Eye (tissue), 1 donor: ENCODE measurements around the gene HOXC5.

Experiments used
- DNase-seq: peaks from one replicate; pipeline ENCODE4 v3.0.0-alpha.2; 2015

Gene HOXC5

DNA sequence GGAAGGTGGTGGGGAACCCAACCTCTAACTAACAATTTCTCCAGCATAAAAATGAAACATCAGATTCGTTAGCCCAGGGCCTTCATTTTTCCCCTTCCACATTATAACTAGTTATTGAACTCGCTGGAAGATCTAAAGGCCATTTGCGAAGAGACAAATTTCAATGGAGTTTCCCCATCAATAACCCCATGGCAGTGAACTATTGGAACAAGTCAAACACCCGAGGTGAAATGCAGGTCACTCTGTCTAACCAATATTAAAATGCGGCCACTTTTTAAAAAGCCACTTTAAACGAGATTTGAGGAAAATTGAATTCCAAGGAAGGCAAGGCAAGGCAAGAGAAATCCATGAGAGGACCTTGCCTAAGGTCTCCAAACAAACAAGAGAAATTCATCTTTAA is 16.3 kb downstream of the HOXC5 start:
- DNase-seq: peak; percentile 63

DNA sequence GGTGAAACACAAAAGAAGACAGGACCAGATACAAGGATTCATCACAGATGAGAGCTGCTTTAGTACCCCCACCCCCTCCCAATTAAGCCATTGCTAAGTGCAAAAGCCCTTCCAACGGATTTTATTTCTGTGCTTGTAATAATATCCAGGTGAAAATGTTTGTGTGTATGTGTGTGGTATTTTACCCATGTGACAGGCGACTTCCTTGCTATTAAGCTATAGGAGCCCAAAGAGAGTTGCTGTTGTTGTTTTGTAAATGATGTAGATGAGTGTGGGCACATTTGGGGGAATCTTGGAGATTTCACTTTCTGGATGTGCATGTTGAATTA is 17.6 kb downstream of the HOXC5 start:
- DNase-seq: no peak

DNA sequence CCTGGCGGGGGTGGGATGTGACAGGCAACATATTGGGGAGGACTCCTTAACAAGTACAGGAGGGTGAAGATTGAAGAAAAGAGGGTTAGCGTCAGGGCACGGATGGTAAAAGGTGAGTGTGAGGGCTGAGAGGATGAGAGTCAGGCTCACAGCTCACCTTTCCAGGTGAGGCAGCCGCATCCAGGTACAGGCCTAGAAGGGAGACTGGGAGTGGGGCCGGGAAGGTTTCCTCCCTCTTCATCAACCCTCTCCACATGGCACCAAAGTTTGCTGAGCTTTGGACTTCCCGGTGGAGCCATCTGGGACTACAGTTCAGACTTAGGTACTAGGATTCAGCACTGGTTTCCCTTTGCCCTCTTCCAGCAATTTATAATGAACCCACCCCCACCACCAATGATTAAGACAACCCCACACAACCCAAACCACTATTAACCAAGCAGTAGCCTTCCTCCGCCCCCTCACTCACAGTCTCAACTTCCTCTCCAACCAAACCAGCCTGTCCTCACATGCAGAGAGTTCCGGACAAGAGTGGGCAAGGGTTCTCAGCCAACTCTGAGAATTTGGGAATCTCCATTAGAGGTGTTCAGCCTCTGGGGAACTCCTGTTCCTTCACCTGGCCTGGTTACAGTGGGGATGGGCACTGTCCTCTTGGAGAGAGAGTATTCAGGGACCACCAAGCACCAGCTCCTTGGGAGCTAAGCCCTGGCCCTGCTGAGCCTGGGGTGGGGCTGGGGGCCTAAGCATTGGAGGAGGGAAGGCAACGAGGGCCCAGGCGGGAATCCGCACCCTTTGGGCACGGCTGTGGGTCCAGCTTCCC is 18.4 kb downstream of the HOXC5 start:
- peak; percentile 18 for DNase-seq

DNA sequence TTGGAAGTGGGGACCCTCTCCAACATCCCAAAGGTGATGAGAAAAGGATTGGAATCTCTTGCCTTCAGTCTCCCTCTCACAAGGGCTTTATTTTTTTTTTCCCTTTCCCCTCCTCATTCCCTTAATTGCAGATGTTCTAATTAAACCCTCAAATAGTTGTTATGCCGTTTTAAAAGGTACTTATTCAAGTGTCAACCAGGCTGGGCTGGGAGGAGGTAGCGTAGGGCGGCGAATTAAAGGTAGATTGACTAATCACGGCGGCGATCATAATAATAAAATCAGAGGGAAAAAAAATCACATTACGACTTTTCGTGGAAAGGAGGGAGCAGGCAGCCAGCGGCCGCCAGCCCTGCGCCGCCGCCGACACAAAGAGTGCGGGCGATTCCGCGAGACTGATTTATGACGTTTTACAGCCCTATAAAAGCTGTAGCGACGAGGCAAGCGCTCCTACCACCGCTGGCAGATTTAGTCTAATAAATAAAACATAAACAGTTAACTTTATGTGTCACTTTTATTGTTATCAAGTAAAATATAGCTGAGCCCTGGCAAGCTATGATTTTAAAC is 19.1 kb downstream of the HOXC5 start:
- peak; percentile 51 for DNase-seq

DNA sequence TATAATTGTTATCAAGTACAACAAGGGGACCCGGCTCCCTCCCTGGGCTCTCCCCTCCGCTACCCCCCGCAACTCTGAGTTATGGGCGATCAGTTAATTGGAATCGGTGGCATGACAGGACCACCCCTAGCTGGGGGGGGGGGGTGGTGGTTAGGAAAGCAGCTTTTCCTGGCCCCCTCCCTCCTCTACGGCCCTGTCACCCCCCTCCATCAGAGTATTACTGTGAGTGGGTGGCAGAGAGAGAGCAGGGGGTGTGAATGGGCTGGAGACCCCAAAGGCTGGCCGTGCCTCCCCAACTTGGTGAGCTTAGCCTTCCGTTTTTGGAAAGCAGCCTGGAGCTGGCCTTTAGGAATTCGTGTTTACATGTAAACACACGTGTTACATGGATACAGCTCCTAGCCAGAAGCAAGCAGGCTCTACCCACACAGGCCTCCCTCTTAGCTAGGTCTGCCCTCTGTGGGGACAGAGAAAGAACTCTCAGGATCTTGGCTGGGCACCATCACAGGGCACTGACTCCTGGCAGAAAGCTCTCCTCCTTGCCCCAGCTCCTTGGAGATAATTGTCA is 19.7 kb downstream of the HOXC5 start:
- DNase-seq: no peak

DNA sequence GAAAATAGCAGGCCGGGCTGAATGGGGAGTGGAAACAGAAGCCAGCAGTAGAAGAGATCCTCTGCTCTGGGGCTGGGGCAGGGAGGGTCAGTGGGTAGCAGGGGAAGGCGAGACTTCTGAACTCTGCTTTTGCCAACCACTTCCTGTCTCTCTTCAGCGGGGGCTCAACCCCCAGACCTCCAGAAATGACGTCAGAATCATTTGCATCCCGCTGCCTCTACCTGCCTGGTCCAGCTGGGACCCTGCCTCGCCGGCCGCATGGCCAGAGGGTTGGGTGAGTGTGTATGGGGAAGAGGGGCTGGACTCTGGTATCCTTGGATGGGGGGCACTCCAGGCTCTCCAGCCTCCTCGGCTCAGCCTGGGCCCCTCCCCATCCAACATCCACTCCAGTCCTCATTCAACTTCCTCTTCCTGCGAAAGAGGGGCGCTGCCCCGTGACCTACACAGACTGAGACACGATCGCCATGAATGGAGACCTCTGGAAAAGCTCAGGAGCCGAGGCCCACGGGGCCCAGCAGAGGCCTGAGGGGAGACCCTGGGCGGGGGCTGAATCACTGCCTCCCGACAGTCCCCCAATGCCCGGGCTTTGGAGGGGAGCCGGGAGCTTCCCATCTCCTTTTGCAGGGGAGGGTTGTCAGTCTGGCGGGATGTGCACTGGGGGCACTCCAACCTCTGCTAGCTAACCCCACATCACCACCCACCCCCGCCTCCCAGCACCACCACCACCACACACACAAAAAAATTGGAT is 20.3 kb downstream of the HOXC5 start:
- peak; percentile 39 for DNase-seq

DNA sequence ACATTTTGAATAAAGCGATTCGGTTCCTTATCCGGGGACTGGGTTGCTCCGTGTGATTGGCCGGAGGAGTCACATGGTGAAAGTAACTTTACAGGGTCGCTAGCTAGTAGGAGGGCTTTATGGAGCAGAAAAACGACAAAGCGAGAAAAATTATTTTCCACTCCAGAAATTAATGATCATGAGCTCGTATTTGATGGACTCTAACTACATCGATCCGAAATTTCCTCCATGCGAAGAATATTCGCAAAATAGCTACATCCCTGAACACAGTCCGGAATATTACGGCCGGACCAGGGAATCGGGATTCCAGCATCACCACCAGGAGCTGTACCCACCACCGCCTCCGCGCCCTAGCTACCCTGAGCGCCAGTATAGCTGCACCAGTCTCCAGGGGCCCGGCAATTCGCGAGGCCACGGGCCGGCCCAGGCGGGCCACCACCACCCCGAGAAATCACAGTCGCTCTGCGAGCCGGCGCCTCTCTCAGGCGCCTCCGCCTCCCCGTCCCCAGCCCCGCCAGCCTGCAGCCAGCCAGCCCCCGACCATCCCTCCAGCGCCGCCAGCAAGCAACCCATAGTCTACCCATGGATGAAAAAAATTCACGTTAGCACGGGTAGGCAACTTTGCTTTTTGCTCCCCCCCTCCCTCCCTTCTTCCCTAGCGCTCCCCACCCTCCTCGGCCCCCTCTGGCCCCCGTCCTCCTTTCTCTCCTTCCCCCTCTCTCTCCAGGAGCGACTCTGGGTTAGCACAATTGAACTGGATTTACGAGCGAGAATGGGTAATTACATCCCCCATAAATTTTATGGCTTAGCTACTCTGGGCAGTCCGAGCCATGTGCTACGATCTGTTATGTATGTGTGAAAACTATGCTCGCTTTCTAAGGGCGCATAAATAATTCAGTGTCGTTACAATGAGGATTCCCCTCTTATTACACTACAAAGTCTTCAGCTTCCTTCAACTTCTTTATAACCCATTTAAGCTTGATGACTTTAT is 21.2 kb downstream of the HOXC5 start, which contains the start of gene HOXC4:
Gene HOXC4, plus strand, starts transcription at position 85 of the 991 bp plus-strand sequence. Its CDS starts 88 bp downstream, at position 173.
- DNase-seq: peak; percentile 65

DNA sequence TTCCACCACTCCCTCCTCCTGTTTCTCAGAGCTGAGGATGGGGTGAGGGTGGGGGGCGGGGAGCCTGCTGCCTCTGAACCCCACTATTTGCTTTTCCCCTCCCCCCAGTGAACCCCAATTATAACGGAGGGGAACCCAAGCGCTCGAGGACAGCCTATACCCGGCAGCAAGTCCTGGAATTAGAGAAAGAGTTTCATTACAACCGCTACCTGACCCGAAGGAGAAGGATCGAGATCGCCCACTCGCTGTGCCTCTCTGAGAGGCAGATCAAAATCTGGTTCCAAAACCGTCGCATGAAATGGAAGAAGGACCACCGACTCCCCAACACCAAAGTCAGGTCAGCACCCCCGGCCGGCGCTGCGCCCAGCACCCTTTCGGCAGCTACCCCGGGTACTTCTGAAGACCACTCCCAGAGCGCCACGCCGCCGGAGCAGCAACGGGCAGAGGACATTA is 21.9 kb downstream of the HOXC5 start:
- DNase-seq: peak; percentile 34

DNA sequence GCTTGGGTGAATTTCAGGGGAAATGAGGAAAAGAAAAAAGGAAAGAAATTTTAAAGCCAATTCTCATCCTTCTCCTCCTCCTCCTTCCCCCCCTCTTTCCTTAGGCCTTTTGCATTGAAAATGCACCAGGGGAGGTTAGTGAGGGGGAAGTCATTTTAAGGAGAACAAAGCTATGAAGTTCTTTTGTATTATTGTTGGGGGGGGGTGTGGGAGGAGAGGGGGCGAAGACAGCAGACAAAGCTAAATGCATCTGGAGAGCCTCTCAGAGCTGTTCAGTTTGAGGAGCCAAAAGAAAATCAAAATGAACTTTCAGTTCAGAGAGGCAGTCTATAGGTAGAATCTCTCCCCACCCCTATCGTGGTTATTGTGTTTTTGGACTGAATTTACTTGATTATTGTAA is 22.7 kb downstream of the HOXC5 start:
- no peak for DNase-seq

DNA sequence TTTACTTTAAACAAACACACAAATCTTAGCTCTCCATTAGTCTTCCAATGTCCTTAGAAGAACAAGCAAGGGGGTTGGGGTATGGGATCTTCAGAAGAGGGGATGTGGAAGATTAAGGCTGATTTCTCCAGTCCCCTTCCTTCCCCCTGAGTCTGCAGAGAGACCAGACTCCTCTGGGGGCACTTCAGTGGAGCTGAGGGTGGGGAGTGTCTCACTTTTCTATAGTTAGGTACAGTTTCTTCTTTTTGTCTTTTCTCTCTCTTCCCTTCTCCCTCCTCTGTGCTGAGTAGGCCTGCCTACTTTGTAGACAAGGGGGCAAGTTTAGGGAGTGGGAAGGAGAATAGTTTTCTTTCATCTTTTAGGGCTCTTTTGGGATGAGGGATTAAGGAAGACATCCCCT is 23.3 kb downstream of the HOXC5 start:
- no peak for DNase-seq

DNA sequence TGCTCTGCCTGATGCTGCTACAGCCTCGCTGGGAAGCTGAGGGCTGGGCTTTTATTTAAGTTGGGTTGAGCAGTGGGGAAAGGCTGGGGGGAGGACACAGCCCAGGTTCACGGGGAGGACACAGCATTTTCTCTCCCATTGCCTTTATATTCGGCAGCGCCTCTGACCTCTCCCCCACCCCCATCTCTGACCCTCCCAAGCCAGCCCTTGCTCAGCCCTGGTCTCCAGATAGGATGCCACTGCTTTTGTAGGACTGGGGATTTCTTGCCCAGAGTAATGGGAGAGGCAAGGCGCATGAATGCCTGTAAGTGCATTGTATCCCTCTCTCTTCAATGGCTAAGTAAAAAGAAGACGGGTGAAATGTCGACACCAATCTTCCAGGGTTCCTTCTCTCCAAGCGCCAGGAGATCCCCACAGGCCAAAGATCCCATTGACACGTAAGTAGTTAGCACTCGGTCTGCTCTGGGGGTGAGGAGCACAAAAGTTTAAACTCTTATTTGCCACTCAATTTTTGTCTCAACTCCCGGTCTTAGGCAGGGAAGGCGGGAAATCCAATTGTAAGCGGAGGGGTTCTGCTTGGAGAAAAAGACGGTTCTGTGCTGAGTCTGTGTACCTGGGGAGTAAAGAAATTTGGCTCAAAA is 25.4 kb downstream of the HOXC5 start:
- DNase-seq: peak; percentile 8

DNA sequence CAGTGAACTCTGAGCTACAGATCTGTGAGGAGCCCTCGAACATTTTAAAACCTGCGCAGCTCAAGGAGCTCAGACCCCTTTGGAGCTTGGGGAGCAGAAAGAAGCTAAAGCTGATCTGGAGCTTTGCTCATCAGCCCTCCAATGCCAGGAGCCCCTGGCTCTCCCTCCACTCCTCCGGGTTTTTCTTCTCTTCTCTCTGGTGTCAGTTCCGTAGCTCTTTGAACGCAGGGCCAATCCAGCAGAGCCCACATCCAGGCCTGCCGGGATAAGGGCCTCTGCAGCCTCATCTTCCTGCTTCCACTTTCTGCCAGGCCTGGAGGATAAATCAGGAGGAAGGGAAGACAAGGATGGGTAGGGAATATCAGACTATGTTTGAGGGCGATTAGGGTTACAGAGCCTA is 26.8 kb downstream of the HOXC5 start:
- DNase-seq: peak; percentile 11

DNA sequence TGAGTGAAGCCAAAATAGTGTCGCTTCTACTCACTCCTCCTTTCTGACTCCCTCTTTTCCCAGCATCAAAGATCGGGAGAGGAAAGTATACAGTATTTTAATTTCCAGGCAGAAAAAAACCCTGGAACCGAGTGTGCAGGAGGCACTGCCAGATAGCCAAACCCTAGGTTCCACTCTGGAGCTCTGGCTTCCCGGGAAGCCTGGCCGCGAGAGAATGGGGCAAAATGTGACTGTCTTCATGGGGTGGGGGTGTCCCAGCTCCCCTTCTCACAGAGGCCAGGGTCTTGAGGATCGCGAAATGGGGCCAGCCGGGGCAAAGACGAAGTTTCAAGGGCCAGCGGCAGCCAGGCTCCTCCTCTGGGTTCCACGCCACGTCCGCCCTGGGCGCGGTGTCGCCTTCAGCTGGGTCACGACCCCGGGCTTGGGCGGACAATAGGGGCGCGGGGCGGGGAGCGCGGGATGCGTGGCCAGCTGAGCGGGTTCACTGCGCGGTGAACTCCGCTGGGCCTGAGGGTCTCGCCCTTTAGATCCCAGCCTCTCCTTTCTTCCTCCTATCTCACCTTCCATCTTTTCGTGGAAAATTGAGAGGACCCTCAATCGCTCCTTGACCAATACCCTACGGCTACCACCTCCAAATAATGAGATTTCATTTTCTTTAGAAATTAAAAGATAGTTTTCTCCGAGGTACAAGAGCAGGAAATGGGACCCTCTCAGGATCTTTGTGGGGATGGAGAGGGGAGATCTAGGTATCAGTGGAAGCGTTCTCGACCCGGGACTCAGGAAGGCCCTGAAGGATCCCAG is 27.5 kb downstream of the HOXC5 start:
- peak; percentile 6 for DNase-seq

DNA sequence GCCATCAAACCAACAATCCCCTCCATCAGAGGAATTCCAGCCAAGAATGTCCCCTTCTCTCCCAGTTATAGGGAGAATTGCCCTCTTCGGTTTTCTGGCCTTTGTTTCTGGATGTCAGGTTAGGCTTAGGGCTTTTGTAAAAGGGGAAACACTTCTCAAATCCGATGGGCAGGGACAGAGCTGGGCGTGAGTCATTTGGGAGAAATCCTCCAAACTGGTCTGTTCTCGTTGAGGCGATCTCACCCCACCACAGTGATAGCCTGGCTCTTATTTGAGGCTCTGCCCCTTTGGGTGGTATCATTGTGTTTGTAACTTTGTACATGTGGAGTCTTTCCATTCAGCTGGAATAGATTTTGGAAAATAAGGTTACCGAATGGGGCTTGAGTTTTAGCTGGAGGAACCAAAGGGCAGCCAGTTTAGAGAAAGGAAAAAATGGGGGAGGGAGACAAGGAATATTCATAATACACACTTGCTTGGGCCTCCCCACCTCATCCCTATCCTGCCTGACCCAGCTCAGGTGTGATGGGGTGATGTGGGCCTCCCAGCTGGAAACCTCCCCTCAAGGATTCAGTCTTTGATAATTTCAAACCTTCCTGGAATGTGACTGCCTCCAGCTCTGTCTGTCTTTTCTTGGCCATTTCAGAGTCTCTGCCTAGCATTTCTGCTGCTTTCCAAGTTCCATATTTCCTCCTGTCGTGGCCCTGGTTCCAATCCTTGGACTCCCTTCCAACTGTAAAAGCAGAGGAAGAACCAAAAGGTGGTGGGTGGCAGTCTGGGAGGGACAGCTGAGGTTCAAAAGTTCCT is 28.3 kb downstream of the HOXC5 start:
- DNase-seq: no peak

DNA sequence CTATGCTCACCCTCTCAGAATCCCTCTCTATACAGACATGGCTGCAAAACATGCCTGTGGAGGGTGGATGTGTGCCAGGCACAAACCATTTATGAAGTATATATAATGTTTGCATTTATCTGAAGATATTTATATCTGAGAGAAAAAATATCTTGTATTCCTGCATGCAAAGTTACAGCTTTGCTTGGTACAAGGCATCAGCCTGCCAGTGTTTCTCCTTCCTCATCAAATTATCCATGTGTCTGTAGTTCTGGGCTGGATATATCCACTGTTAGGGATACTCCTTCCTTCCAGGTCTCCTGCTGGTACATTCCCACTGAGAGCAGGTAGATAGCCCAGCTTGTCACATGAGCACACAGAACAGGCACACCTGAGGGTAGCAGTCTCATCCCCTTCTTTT is 32.8 kb downstream of the HOXC5 start:
- DNase-seq: no peak

DNA sequence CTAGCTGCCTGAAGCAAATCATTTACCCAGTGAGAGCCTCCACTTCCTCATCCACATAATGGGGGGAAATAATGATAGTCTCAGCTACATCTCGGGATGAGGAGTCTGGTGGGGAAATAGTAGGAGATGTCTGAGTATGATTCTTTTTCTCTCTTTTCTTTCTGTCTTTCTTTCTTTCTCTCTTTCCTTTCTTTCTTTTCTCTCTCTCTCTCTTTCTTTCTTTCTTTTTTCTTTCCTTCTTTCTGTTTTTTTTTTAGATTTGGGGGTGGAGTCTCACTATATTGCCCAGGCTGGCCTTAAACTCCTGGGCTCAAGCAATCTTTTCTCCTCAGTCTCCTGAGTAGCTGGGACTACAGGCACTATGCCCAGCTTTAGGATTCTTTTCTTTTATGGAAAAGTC is 33.6 kb downstream of the HOXC5 start:
- no peak for DNase-seq

DNA sequence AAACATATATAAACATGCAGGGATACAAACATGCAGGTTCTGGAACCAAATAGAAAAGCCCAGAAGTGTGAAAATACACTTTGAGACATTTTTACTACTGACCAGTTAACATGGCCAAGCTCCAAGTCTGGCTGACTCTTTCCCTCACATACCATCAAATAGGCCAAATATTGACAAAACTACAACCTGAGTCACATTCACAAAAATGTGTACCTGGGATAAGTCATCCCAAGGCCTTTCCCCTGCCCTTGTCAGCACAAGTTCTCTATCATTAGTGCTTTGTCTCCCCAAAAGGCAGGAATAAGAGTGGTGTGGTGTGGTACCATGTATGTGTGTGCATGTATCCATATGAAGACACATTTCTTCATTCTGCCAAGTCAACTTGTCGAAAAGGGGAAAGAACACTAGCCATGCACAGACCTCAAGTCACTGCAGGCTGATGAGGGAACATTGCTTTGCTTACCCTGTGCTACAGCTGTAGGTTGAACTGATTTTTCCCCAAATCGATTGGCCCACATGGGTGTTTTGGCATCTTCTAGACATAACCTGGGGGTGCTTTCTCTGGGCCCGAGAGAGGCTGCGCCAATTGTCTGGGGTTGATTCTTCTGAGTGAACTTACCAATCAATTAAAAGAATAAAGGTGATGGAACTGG is 35.7 kb downstream of the HOXC5 start:
- no peak for DNase-seq

DNA sequence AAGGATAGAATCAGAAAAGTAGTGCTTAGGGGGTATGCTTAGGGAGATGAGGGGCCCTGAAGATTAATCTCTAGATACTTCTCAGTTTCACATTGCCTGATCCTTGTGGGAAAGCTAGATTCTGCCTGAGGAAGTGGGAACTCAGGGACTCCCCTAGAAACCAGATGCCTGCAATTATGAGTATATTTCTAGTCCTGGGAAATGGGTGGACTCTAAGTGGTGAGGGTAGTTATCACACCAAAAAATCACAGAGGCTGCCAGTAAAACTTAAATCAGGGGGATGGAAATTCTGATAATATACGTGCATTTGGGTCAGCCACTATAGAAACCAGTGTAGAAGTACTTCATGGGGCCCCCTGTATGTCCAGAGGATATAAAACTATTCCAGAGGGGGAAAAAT is 39.1 kb downstream of the HOXC5 start:
- no peak for DNase-seq

DNA sequence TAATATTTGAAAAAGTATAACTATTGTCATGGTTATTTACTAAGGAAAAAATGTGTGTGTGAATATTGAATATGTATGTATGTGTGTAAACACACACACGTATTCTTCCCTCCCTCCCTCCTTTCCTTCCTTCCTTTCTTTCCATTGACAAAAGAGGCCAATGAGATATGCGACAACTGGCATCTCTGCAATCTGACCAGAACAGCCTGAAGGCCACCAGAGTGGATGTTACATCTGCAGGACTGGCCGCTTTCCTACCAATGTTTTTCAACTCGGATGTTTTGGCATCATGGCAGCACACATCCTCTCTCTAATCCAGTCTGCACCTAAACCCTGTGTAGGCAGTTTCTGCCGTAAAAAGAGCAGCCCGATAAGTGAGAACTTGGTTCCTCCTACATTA is 41.5 kb downstream of the HOXC5 start:
- no peak for DNase-seq

DNA sequence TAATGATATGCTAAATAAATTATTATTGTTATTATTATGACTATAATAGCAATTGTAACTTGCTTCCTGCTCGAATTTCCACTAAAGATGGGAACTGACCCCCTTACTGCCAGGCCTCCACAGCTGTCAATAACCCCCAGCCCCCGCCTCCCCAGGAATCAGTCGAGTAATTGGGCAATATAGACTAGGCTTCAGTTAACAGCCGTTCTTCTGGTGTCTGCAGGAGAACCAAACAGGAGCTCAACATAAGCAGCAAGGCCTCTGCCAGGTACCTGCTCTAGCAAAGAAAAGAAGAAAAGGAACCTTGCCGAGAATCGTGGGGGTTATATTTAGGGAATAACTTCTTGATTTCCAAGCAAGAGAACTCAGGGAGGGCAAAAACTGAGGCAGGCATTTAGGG is 42.6 kb downstream of the HOXC5 start:
- no peak for DNase-seq
